Activated CD4-positive, alpha-beta T cell treated with anti-CD3 and anti-CD28 coated beads, Interleukin-2, amount 50 U/mL, for 16 hours (primary cell): Measurements from ENCODE around the gene GRIK1.

ENCODE experiments used
- DNase-seq: peaks from one replicate; pipeline ENCODE4 v3.0.0-alpha.2; 2020

The GRIK1 gene

DNA sequence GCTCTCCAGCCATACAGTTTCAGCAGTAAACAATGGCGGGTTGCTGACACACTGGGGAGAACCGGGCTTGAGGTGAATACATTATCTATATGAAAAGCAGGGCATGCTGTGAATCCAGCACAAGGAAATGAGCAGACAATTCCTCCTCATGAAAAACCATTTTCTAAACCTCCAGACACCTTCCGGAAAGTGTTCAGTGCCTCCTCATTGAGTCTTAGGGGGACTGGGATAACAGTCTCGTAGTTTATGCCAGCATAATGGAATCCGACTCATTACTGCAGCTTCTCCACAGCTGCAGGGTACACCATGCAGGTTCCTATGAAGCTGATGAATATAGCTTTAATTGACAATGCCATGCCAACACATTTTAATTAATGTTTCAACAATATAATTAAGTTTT is 356.9 kb downstream of the GRIK1 start:
- DNase-seq: no peak

- no peak for DNase-seq
These were observed 358.4 kb downstream of the GRIK1 start for GRCh38 chr21:29581393-29581792.

- DNase-seq: no peak
These were observed 359.0 kb downstream of the GRIK1 start for GRCh38 chr21:29580732-29581285.

DNA sequence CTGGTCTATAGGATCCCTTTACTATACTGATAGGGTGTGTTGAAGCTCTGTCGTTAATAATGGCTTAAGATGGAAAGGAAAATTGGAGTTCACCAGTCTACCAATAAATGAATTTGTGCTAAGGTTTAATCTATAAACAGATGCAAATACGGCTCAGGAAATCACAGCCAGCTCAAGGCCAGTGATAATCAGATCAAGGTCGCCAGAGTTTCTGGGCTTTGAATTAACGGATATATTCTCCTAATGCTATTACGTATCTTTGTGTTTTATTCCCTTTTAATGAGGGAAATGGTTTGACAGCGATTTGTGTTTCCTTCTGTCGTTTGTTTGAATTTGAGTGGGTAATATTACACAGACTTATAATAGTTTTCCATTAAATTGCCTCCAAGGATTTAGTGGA is 361.5 kb downstream of the GRIK1 start:
- no peak for DNase-seq

DNA sequence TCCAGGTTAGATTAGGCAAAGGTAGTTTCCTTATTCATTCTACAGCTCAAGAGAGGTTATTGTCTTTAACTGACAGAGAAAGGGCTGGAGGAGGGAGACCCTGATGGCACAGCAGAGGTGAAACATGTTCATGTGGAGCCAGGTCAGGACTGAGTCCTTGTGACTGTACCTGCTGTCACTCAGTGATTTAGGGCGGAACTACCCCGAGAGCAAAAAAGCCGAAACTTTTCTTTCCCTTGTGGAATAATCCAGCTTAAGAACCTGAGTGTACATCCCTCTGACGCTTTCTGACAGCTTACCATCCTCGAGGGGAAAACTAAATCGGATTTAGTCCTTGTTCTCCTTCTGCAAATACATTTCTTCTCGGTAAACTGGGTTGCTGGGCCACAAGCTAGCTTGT is 367.8 kb downstream of the GRIK1 start:
- no peak for DNase-seq

- DNase-seq: no peak
These were observed 371.6 kb downstream of the GRIK1 start for GRCh38 chr21:29568020-29568697.

GRCh38 chr21:29557931-29558725 is 381.7 kb downstream of the GRIK1 start:
- no peak for DNase-seq

GRCh38 chr21:29557200-29557599 is 382.6 kb downstream of the GRIK1 start:
- DNase-seq: no peak

- no peak for DNase-seq
These were observed 384.2 kb downstream of the GRIK1 start for GRCh38 chr21:29555601-29556000.

DNA sequence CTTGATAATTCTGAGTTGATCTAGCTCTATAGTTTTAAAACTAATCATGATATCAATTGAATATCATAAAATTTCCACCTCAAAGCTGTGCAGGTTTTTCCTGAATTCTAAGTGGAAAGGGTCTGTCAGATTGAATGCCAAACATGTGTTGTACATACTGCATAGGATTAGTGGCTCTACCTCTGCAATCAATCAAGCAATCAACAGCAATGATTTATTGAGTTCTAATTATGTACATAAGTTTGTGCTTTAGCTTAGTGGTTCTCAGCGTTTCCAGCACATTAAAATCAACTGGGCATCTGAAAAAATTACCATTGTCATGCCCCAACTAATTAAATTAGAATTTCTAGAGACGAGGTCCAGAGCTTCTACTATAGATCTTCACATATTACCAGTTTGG is 389.6 kb downstream of the GRIK1 start:
- no peak for DNase-seq

DNA sequence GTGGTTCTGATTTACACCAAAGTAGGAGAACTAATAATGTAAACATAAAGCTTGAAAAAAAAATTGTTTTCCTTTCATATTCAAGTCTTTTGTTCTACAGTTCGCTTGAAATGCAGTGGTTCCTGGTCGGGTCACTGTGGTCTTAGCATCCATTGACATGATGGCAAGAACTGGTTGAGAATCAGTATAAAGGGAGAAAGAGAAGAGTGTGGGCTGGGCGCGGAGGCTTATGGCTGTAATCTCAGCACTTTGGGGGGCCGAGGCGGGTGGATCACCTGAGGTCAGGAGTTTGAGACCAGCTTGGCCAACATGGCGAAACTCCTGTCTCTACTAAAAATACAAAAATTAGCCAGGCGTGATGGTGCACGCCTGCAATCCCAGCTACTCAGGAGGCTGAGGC is 390.2 kb downstream of the GRIK1 start:
- no peak for DNase-seq

GRCh38 chr21:29547998-29548397 is 391.8 kb downstream of the GRIK1 start:
- no peak for DNase-seq

GRCh38 chr21:29546071-29546470 is 393.7 kb downstream of the GRIK1 start:
- no peak for DNase-seq

GRCh38 chr21:29540289-29540688 is 399.5 kb downstream of the GRIK1 start:
- DNase-seq: no peak

DNA sequence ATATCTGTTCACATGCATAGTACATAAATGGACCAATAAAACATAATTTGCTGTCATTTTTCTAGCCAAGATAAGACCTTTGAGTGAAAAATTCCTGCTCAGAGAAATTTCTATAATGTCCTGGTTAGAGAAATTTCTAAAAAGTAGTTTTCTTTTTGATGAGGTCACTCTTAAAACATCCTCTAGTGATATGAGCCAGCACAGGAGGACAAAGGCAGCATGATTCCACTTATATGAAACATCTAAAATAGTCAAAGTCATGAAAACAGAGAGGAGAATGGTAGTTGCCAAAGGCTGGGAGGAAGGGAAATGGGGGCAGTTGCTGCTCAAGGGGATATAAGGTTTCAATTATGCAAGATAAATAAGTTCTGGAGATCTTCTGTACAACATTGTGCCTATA is 401.7 kb downstream of the GRIK1 start:
- DNase-seq: no peak

GRCh38 chr21:29534448-29534847 is 405.3 kb downstream of the GRIK1 start:
- no peak for DNase-seq

DNA sequence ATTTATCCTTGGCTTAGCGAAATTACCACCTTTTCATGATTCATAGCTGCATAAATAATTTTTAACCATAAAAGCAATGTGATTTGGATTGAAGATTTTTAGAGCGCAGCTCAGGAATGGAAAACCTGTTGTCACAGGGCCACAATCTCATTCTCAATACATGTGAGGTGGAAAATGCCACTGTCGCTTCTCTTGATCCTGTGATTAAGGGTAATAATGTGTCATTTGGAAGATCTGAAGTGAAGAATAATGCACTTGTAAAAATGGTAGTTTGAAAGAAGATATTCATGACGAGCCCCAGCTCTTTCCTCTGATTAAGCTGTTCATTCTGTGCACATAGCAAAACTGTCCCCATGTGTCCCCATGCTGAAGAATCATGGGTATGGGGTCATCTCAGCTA is 410.7 kb downstream of the GRIK1 start:
- no peak for DNase-seq

- DNase-seq: no peak
These were observed 413.3 kb downstream of the GRIK1 start for GRCh38 chr21:29526545-29526944.

DNA sequence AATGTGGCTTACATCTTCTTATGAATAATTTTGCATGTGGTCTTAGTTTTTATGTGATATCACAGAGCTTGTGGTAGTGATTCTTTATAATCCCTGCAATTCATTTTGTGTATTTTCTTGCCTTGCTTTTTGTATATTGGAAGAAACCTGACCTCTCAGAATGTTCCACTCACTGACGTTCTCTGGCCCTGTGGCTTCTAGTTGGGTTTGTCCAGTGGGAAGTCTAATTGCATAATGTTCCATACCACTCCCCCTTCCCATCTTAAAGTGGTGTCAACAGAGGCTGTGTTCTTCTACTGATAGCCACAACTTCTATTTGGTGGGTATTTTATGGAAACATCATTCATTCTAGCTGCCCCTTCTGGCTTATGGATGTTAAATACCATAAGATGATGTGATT is 415.7 kb downstream of the GRIK1 start:
- no peak for DNase-seq

DNA sequence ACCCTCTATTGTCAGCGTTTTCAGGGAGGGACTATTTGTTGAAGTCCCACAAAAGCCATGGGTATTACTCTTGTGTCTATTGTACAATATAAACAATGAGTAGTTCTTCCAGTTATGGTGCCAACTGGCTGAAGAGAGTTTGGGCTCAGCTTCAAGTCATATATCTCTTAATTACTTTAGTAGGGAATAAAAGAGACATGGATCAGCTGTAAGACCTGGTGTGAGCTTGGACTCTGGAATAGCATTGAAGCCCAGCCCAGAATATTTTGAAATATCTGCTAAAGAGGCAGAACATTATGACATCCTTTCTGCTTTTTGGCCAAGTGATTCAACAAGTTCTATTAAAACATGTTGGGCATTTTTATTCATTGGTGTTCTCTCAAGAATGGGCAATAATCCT is 416.1 kb downstream of the GRIK1 start:
- no peak for DNase-seq

- no peak for DNase-seq
These were observed 417.9 kb downstream of the GRIK1 start for GRCh38 chr21:29521872-29522271.

- DNase-seq: no peak
These were observed 419.6 kb downstream of the GRIK1 start for GRCh38 chr21:29520171-29520570.

- DNase-seq: no peak
These were observed 425.0 kb downstream of the GRIK1 start for GRCh38 chr21:29514652-29515247.

DNA sequence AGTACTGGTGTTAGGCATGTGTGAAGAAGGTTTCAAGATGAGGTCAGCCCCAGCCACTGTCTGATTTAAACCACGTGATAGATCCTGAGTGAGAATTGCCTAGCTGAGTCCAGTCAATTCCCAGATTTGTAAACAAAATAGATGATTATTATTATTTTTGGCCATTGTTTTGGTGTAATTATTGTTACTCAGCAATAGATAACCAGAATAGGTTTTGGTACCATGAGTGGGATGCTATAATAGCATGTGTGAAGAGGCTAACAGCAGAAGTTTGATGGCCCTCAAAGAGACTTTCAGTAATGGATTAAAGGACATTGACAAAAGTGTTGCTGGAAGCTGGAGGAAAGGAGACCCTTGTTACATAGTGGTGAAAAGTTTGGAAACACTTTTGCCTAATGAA is 426.3 kb downstream of the GRIK1 start:
- no peak for DNase-seq
